Astrocyte (in vitro differentiated cells and primary cell): ENCODE measurements around the gene GNA14.
A peak's percentile ranks its signal among the peaks of the same experiment; 100 is the strongest.

Source experiments
- EZH2 ChIP-seq: IDR thresholded peaks from 2 replicates; pipeline ENCODE4 v1.6.1; 2012; ENCODE audit warnings: mild to moderate bottlenecking, low read length, inconsistent platforms; ENCODE audit not compliant: insufficient read depth
- TF ChIP-seq, protein P1 (sequence below): IDR thresholded peaks from 2 replicates; pipeline ENCODE4 v1.5.1; 2011; ENCODE audit warnings: low read depth, mild to moderate bottlenecking, inconsistent platforms, low read length, moderate library complexity; ENCODE audit not compliant: insufficient read depth

DNA sequence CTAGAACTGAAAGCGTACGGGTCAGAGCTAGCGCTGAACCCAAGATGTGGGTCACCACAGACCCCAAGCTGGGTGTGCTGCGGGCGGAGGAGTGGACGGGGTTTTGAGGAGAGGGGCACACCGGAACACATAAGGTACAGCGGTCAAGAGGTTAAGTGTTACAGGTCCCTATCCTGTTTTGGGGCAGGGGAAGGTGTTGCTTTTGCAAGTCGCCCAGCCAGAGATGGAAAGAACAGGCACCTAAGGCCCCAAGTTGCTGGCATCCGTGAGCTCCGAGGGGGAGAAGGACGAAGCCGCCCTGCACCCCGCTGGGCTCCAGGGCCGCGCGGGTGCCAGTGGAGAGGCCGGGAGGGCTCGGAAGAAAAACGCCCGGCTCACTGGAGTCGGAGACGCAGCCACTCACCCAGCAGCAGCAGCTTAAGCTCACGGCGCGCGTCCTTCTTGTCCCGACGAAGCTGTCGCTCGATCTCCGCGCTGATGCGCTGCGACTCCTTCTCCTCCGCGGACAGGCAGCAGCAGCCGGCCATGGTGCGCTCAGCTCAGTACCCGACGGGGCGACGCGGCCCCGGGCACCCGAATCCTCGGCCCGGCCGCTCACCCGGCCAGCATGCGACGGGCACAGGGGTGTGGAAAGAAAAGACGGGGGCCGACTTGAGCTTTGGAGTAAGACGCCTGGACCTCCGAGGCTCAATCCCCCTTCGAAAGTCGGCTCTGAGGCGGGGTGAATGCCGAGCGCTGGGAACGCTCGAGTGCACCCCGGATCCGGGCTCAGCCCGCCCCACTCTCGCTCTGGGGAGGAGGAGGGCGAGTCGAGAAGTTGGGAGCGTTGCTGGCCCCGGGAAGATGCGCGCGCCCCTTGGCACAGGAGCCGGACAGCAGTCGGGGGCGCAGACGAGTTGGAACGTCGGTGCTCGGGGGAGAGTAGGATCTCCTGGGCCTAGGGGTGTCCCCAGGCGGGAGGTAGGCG, 572 bp downstream of the GNA14 start:
- TF ChIP-seq, protein P1, sequence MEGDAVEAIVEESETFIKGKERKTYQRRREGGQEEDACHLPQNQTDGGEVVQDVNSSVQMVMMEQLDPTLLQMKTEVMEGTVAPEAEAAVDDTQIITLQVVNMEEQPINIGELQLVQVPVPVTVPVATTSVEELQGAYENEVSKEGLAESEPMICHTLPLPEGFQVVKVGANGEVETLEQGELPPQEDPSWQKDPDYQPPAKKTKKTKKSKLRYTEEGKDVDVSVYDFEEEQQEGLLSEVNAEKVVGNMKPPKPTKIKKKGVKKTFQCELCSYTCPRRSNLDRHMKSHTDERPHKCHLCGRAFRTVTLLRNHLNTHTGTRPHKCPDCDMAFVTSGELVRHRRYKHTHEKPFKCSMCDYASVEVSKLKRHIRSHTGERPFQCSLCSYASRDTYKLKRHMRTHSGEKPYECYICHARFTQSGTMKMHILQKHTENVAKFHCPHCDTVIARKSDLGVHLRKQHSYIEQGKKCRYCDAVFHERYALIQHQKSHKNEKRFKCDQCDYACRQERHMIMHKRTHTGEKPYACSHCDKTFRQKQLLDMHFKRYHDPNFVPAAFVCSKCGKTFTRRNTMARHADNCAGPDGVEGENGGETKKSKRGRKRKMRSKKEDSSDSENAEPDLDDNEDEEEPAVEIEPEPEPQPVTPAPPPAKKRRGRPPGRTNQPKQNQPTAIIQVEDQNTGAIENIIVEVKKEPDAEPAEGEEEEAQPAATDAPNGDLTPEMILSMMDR = no peak
- TF ChIP-seq EZH2 = peak; percentile 73
